HG03066 (cell line): ENCODE results near the gene CT45A6.
"Not testable (repeated sequence)": the region's sequence is repeated elsewhere in the genome, so short reads cannot be mapped to it uniquely, and the experiment has no call there.

Source experiments
- ATAC-seq: cut with Tn5 transposase; IDR thresholded peaks from one replicate; pipeline ENCODE4 v1.9.1; 2021; ENCODE audit warnings: low read depth; ENCODE audit not compliant: unreplicated experiment

CT45A6 gene

GRCh38 chrX:135802687-135803086 is at the start of gene CT45A6:
Gene CT45A6 (minus strand): TSS chrX:135802787. CDS start chrX:135798993, 3,794 bp downstream.
- ATAC-seq = not testable (repeated sequence)

GRCh38 chrX:135837180-135837579 is 34.6 kb upstream of the CT45A6 start, which contains the start of gene CT45A7:
Gene CT45A7 (minus strand): TSS chrX:135837280. CDS start chrX:135833533, 3,747 bp downstream.
- ATAC-seq = not testable (repeated sequence)

- not testable (repeated sequence) for ATAC-seq
These were observed 17.3 kb upstream of the CT45A6 start, which contains the start of gene CT45A2 for GRCh38 chrX:135819912-135820311. Gene CT45A2 (minus strand): TSS chrX:135820012. CDS start chrX:135816265, 3,747 bp downstream.

- not testable (repeated sequence) for ATAC-seq
These were observed 17.2 kb downstream of the CT45A6 start, which contains the start of gene CT45A5 for GRCh38 chrX:135785403-135785802. Gene CT45A5 (minus strand): TSS chrX:135785503. CDS start chrX:135781729, 3,774 bp downstream.

GRCh38 chrX:135768091-135768490 is 34.5 kb downstream of the CT45A6 start, which contains the start of gene CT45A3:
Gene CT45A3 (minus strand): TSS chrX:135768191. CDS start chrX:135764444, 3,747 bp downstream.
- not testable (repeated sequence) for ATAC-seq

- not testable (repeated sequence) for ATAC-seq
These were observed 57.8 kb downstream of the CT45A6 start for GRCh38 chrX:135744739-135745138.
